ENCODE data around the gene ADRA2A.

ADRA2A gene

GRCh38 chr10:111083222-111084095, 6.6 kb downstream of the ADRA2A start:
- DNase-seq, result no peak

- DNase-seq, result no peak
Measured at GRCh38 chr10:111084366-111085255, 7.8 kb downstream of the ADRA2A start.

- DNase-seq, result no peak
Measured at GRCh38 chr10:111085690-111086353, 9.0 kb downstream of the ADRA2A start.

DNA sequence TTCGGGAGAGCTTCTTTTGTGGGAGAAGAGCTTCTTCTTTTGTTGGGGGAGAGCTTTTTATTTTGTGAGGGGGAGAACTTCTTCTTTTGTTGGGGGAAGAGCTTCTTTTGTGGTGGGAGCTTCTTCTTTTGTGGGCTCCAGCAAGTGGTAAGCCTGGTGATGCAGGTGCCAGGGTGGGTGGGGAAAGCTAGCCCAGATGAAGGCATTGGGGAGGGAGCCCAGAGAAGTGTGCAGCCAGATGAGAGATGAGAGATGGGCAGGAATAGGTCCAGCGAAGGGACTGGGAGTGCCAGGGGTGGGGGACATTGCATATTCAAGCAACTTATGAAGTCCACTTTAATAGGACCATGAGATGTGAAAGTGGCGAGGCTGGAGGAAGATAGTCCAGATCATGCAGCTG, 9.7 kb downstream of the ADRA2A start:
- peak in 2 of 4 experiments; percentile 23 to 26 for DNase-seq

DNA sequence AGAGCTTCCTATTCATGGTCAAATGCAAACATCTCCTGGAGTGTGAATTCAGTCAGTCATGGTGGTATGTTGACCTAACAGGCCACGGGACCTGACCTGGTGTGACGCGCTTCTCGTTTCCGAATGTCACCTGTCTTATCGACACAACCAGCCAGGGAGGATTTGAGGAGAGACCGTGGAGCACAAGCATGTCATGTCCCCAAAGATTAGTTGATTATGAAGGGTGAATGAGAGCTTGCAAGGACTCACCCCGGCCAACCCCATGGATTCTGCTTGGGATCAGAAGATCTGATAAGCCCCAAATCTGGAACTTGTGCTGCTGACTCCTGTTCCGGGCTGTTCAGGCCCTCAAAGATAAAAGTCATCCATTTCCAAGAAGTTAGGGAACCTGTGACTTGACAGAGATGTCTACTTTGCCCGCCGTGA, 10.5 kb downstream of the ADRA2A start:
- DNase-seq, result no peak

- no peak for DNase-seq
Measured at GRCh38 chr10:111087968-111088505, 11.2 kb downstream of the ADRA2A start.

GRCh38 chr10:111089293-111089692, 12.5 kb downstream of the ADRA2A start:
- DNase-seq, result no peak

GRCh38 chr10:111091833-111092232, 15.0 kb downstream of the ADRA2A start:
- no peak for DNase-seq

- DNase-seq, result peak; percentile 6 to 46 (median 27)
Measured at GRCh38 chr10:111093741-111094380, 17.0 kb downstream of the ADRA2A start.

GRCh38 chr10:111098679-111099437, 22.0 kb downstream of the ADRA2A start:
- DNase-seq, result no peak

DNA sequence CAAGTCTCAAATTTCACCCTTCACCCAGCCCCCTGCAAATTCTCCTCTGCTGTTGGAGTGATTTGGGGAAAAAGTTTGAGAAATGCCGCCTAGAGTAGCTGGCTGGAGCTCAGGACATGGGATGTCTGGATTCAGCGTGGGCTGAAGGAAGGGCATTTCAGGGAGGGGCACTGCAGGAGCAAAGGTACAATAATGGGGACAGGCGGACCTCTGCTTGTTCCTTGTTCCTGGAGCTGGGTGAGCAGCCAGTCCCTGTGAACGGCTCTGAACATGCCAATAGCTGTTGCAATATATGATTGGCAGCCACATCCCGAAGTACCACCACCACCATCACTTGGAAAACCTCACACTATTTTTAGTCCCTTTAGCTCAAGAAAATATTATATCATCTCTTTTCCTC, 23.4 kb downstream of the ADRA2A start:
- DNase-seq, result no peak

- DNase-seq, result no peak
Measured at GRCh38 chr10:111101796-111102195, 25.0 kb downstream of the ADRA2A start.

DNA sequence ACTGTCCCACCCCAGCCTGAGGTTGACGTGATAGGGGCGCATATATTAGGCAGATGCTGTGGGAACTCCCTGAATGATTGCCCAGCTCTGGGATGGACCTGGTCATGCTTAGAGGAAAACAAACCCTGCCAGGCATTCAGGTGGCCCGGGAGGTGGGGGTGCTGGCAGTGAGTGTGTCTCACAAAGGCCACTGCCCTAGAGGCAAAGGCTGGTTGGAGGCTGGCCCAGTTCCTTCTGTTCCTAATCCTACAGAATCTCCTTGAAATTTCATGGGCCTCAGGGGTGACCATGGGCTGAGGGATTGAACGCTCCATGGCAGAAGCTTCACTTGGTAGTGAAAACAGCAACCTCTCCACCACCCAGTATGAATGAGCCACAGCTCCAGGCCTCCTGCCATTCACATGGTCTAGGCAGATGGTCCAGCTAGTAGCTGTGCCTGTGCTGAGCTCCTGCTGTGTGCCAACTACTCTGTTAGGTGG, 25.6 kb downstream of the ADRA2A start:
- no peak for DNase-seq

DNA sequence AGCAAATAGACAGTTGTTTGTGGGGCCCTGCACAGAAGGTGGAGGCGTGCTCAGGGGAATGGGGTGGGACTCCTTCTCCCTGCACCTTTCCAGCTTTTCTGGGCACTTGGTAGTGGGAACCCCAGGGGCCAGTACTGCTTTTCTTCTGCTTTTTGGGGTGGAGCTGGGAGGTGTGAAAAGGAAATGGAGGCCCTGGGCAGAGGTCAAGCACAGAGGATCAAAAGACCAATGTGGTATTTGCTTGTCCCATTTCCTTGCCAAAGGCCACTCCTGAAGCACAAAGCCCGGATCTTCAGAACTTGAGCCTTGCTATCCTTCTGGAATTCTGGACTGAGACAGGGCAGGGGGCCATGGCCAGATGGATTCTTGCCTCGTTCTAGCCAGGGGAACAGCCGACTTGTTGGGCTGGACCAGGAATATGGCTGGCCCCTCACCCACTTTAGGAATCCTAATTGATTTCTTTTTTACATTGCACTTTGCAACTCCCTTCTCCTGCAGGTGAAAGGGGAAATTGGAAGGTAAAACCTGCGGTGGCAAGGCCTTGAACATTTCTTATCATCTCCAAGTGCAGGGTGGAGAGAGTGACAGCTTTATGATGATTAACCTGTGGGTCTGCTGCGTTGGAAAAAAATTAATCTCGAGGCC, 26.5 kb downstream of the ADRA2A start:
- DNase-seq, result no peak

GRCh38 chr10:111104811-111105210, 28.0 kb downstream of the ADRA2A start:
- DNase-seq, result no peak

- DNase-seq, result no peak
Measured at GRCh38 chr10:111106081-111106480, 29.3 kb downstream of the ADRA2A start.

- no peak for DNase-seq
Measured at GRCh38 chr10:111107023-111107422, 30.2 kb downstream of the ADRA2A start.

DNA sequence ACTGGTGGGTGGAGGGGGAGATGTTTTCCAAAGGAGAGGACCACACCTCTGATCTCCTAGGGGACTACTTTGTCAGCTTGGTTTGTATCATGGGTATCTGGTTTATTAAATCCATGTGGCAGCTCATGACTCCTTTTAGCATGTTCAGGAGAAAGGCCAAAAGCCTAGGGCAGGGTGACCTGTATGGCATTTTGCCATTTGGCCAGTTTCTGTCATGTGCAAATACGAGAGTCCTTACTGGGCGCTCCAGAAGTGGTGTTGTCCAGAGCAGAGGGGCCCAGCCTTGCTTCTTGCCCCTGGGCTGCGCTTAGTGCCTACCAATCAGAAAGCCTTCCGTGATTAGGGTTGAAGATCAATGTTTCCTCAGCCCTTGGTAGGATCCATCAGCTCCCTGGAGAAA, 31.0 kb downstream of the ADRA2A start:
- DNase-seq, result no peak

GRCh38 chr10:111108441-111108840, 31.6 kb downstream of the ADRA2A start:
- no peak for DNase-seq

GRCh38 chr10:111109501-111110242, 32.8 kb downstream of the ADRA2A start:
- peak in 2 of 4 experiments; percentile 19 to 29 for DNase-seq
